SK-N-MC (cell line): Measurements from ENCODE around the gene MXRA8.

Experiments
- DNase-seq: peaks from one replicate; pipeline ENCODE4 v3.0.0-alpha.2; 2011; ENCODE audit warnings: low read depth, low spot score
- H3K27ac ChIP-seq: fragments of 200-600 bp; sonication (generic); 2 replicates; pipeline ENCODE4 v1.5.1; 2016; ENCODE audit warnings: mixed run types
- H3K36me3 ChIP-seq: fragments of 200-600 bp; sonication (generic); 2 replicates; pipeline ENCODE4 v1.6.1; 2017; ENCODE audit warnings: antibody characterized with exemption, low read length, mixed read lengths; ENCODE audit not compliant: insufficient read depth
- H3K4me3 ChIP-seq: fragments of 200-600 bp; sonication (generic); 2 replicates; pipeline ENCODE4 v1.5.1; 2016
- H3K9ac ChIP-seq: fragments of 200-600 bp; sonication (generic); 2 replicates; pipeline ENCODE4 v1.8.0; 2017; ENCODE audit warnings: mixed run types, mixed read lengths; ENCODE audit not compliant: insufficient read length
- H3K9me3 ChIP-seq: fragments of 200-600 bp; sonication (generic); 2 replicates; pipeline ENCODE4 v1.6.1; 2017; ENCODE audit warnings: low read depth, mild to moderate bottlenecking, antibody characterized with exemption, low read length, moderate library complexity, mixed read lengths
- EZH2 ChIP-seq: fragments of 200-600 bp; sonication (generic); IDR thresholded peaks from one replicate; pipeline ENCODE4 v1.6.1; 2017; ENCODE audit warnings: antibody characterized with exemption
- FOXP2 ChIP-seq: optimal IDR thresholded peaks from 2 replicates; pipeline ENCODE3; 2011; ENCODE audit warnings: mild to moderate bottlenecking, moderate library complexity; ENCODE audit not compliant: insufficient read depth; ENCODE audit errors: extremely low read length, control extremely low read depth
- POLR2AphosphoS5 ChIP-seq: IDR thresholded peaks from 2 replicates; pipeline ENCODE4 v1.6.1; 2012; ENCODE audit warnings: mild to moderate bottlenecking, low read depth, low read length, borderline replicate concordance

MXRA8 gene

DNA sequence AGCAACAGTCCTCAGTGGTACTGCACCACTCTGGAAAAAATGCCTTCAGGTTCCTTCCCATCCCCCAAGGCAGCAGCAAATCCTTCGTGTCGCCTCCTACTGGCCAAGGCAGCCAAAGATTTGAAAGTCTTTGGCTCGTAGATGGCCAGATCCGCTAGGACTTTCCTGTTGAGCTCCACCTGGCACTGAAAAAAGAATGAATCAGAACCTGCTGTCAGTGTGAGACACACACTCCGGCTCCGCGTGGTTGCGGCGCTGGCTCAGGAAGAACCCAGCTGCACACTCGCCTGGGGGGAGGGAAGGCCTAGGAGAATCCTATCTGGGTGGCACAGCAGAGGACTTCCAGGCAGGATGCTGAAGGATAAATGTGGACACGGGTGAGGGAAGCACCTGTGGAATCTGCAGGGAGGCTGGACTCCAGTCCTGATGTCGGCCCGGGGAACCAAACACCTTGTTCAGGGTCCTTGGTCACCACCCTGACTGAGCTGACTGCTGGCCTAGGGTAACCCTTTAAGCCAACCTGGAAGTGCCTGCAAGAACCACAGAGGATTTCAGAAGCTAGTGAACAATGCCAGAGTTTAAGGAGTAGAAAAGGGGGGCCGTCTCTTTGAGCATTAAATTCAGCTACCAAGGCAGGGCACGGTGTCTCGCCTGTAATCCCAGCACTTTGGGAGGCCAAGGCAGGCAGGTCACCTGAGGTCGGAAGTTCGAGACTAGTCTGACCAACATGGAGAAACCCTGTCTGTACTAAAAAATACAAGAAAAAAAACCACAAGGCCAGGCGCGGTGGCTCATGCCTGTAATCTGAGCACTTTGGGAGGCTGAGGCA, 43.9 kb upstream of the MXRA8 start:
- DNase-seq, result no peak
- TF ChIP-seq POLR2AphosphoS5 (no peak; the same call in 1 of the 2 replicates), EZH2 (no peak), FOXP2 (no peak)
- H3K4me3 ChIP-seq, result no peak overlapping the region
- no peaks in the 10 kb centered on the region for H3K9me3 ChIP-seq
- peak overlapping the region; percentile 38; the same call in 1 of the 2 replicates for H3K27ac ChIP-seq
- H3K9ac ChIP-seq, result no peak overlapping the region
- H3K36me3 ChIP-seq, result peaks cover 53% of the 10 kb centered on the region

DNA sequence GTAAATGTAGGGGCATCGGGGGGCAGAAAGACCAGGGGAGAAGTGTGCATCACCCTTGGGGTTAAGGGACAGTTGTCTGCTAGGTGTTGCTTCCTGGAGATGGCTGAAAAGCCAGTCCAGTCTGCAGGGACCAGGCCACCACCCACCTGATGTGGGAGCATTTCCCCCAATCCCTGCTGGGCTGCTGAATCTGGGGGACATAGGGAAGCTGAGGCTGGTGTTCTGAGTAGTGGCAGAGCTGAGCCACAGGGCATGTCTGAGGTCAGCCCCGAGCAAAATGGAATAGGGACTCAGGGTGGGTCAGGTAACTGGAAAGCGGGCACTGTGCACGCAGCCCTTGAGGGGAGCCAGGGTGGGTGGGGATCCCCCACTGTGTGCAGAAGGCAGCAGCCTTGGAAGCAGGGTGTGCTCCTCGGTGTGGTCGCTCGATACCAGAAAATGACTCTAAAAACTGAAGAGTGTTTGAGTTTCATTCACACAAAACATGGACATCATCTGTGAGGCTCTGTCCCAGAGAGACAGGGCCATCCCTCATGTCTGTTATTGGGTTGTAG, 43.2 kb upstream of the MXRA8 start:
- Histone ChIP-seq H3K27ac (0 out of 2 replicates have a peak overlapping the region, but pooled peaks have one; percentile 22), H3K4me3 (no peak overlapping the region), H3K9me3 (no peaks in the 10 kb centered on the region), H3K9ac (no peak overlapping the region), H3K36me3 (peaks cover 58% of the 10 kb centered on the region)
- TF ChIP-seq EZH2 (no peak), POLR2AphosphoS5 (peak; percentile 9; the same call in 1 of the 2 replicates), FOXP2 (no peak)
- no peak for DNase-seq

DNA sequence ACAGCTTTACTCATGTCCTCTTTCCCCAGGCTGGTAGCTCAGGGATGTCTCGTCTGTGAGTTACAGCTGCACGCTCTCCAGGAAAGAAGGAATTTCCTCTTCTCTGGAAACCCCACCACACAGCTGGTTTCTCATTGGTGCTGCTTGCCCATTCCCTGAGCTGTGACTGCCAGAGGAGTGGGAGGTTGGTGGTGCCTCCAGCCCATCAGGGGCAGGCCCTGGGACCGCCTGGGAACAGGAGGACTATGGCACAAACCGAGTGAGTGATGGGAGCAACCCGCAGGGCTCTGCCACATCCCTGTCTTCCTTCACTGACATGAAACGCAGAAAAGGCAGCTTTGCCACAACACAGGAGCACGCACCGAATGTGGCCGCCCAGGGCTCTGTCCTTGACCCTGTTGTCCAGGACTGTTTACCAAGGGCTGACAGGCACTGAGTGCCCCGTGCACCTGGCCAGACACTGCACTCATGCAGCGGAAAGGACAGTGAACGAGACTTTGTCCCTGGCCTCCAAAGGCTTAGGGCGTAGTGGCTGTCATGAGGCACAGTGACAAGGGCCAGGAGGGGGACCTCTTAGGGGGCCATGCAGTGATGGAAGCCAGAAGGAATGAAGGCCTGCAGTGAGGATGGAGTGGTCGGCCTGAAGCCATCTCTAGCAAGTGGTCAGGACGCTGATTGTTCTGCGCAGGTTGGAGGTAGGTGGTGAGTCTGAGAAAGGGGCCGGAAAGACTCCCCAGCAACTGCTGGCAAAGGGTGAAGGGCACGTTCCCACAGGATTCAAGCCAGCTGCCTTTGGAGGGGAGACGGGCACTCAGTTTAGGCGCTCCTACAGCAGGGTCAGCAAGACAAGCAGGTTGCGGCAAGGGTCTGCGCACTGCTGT, 42.5 kb upstream of the MXRA8 start:
- Histone ChIP-seq H3K9ac (peak overlapping the region; percentile 92), H3K4me3 (peak overlapping the region; percentile 93), H3K9me3 (no peaks in the 10 kb centered on the region), H3K36me3 (peaks cover 56% of the 10 kb centered on the region), H3K27ac (no peak overlapping the region)
- DNase-seq, result no peak
- peak; percentile 30; the same call in 1 of the 2 replicates for TF ChIP-seq POLR2AphosphoS5
- no peak for TF ChIP-seq EZH2

DNA sequence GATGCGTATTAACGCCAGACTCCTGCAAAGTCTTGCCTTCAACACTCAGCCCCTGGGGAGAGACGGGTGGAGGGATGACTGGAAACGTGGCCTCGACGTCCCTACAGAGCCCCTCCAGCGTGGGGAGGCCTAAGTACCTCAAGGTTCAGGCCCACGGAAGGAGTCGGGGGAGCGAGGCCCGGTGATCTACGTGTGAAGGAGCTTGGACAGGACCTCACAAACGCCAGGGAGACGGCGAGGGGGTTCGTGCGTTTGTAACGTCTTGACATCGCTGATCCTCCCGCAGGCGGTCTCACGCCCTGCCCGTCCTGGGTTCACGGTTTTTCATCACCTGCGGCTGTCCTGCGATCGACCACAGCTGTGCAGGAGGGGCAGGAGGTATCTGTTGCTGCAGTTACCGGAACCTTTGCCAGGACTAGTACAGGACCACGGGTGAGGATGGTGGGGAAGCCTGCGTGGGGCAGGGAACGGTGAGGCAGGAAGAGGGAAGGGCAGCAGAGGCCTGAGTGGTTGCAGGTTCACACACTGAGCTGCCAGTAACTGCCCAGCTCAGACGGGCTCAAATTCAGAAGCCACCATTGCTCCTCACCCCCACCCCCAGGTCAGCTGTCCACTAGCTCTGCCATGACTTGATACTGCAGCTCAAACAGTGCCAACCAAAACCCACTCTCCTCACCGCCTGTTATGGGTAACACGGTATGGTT, 41.7 kb upstream of the MXRA8 start:
- H3K36me3 ChIP-seq, result peaks cover 56% of the 10 kb centered on the region

GRCh38 chr1:1399187-1399871, 41.0 kb upstream of the MXRA8 start, which contains the start of gene CCNL2:
CCNL2 (minus strand) TSS chr1:1399335; CDS start chr1:1399306, 29 bp downstream.
- H3K4me3 ChIP-seq, result peak within 1 kb of the TSS; percentile 93
- H3K36me3 ChIP-seq, result peaks cover 56% of the 10 kb centered on the region
- peak; percentile 78 for DNase-seq
- no peaks in the 10 kb centered on the region for H3K9me3 ChIP-seq
- peak within 1 kb of the TSS; percentile 62 for H3K27ac ChIP-seq
- no peak for TF ChIP-seq FOXP2
- TF ChIP-seq EZH2, result no peak
- TF ChIP-seq POLR2AphosphoS5, result peak; percentile 85
- peak within 1 kb of the TSS; percentile 93 for H3K9ac ChIP-seq

More for the DNA sequence above, 41.7 kb upstream of the MXRA8 start:
- Histone ChIP-seq H3K9me3 (no peaks in the 10 kb centered on the region), H3K9ac (peak overlapping the region; percentile 92), H3K27ac (peak overlapping the region; percentile 44), H3K4me3 (peak overlapping the region; percentile 93)
- DNase-seq, result no peak
- TF ChIP-seq FOXP2 (no peak), POLR2AphosphoS5 (no peak), EZH2 (no peak)

DNA sequence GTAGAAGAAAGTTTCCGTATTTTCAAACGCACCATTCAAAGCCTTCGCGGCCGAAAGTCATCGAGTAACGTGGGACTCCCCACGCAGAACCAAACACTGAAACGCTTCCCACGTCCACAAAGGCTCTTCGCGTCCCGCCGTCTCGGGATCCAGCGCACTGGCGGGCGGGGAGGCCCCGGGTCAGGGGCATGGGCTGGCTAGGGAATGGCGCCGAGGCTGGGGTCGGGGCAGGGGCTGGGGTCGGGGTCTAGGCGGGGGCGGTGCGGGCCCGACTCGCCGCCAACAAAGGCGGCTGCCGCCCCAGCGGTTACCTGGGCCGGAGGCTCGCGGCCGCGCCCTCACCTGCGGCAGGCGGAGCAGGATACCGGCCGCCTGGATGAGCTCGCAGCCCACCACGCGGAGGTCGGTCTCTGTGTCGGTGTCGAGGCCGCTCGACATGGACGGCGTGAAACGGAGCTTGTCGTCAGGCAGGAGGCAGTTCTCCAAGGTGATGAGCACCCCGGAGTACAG, 40.4 kb upstream of the MXRA8 start:
- TF ChIP-seq FOXP2, result no peak
- H3K36me3 ChIP-seq, result peaks cover 60% of the 10 kb centered on the region
- peak overlapping the region; percentile 93 for H3K9ac ChIP-seq
- no peak for DNase-seq
- peak overlapping the region; percentile 62 for H3K27ac ChIP-seq
- H3K9me3 ChIP-seq, result no peaks in the 10 kb centered on the region
- peak overlapping the region; percentile 93 for H3K4me3 ChIP-seq

GRCh38 chr1:1397839-1398523, 39.6 kb upstream of the MXRA8 start:
- H3K4me3 ChIP-seq, result peak overlapping the region; percentile 93
- peak overlapping the region; percentile 93 for H3K9ac ChIP-seq
- peaks cover 65% of the 10 kb centered on the region for H3K36me3 ChIP-seq
- H3K27ac ChIP-seq, result peak overlapping the region; percentile 62; the same call in 1 of the 2 replicates
- H3K9me3 ChIP-seq, result no peaks in the 10 kb centered on the region
- DNase-seq, result no peak
- no peak for TF ChIP-seq FOXP2
